HEK293T (cell line): ENCODE results near the gene GPR17.

Experiments
- CTCF ChIA-PET: fragments of 350-600 bp; formaldehyde crosslinking; extraction: SDS; loops from one replicate; lab custom pipeline; 2021; ENCODE audit warnings: antibody characterized with exemption, inconsistent platforms; lab: Yijun Ruan, JAX
- POLR2A ChIA-PET: fragments of 350-600 bp; formaldehyde crosslinking; extraction: SDS; loops from one replicate; lab custom pipeline; 2020; ENCODE audit warnings: antibody characterized with exemption, inconsistent platforms; lab: Yijun Ruan, JAX
- DNase-seq: peaks from one replicate; pipeline ENCODE4 v3.0.0; 2012; ENCODE audit warnings: mixed read lengths; ENCODE audit errors: extremely low spot score
- ARNT ChIP-seq: fragments of 450-650 bp; IDR thresholded peaks from 2 replicates; pipeline ENCODE4 v1.6.1; 2017; ENCODE audit warnings: mild to moderate bottlenecking
- BHLHE40 ChIP-seq: fragments of 450-650 bp; IDR thresholded peaks from 2 replicates; pipeline ENCODE4 v1.6.1; 2016; ENCODE audit warnings: mild to moderate bottlenecking, moderate library complexity, borderline replicate concordance
- CTBP1 ChIP-seq: fragments of 450-650 bp; IDR thresholded peaks from 2 replicates; pipeline ENCODE4 v1.6.1; 2016; ENCODE audit warnings: borderline replicate concordance
- ELF4 ChIP-seq: fragments of 450-650 bp; IDR thresholded peaks from 2 replicates; pipeline ENCODE4 v1.6.1; 2017; ENCODE audit warnings: antibody characterized with exemption
- FOXA1 ChIP-seq: fragments of 450-650 bp; IDR thresholded peaks from 2 replicates; pipeline ENCODE4 v1.6.1; 2016; ENCODE audit warnings: mild to moderate bottlenecking
- FOXK2 ChIP-seq: fragments of 450-650 bp; IDR thresholded peaks from 2 replicates; pipeline ENCODE4 v1.6.1; 2016; ENCODE audit warnings: mild to moderate bottlenecking
- FOXM1 ChIP-seq: fragments of 450-650 bp; IDR thresholded peaks from 2 replicates; pipeline ENCODE4 v1.6.1; 2017; ENCODE audit warnings: mild to moderate bottlenecking, borderline replicate concordance
- HDGF ChIP-seq: fragments of 450-650 bp; IDR thresholded peaks from 2 replicates; pipeline ENCODE4 v1.6.1; 2017; ENCODE audit warnings: antibody characterized with exemption, borderline replicate concordance
- L3MBTL2 ChIP-seq: fragments of 450-650 bp; conservative IDR thresholded peaks from 2 replicates; pipeline ENCODE4 v1.6.1; 2016; ENCODE audit warnings: mild to moderate bottlenecking
- LEF1 ChIP-seq: fragments of 450-650 bp; IDR thresholded peaks from 2 replicates; pipeline ENCODE4 v1.6.1; 2017; ENCODE audit warnings: mild to moderate bottlenecking, borderline replicate concordance
- NFRKB ChIP-seq: fragments of 450-650 bp; IDR thresholded peaks from 2 replicates; pipeline ENCODE4 v1.6.1; 2016; ENCODE audit warnings: mild to moderate bottlenecking, moderate library complexity
- SP1 ChIP-seq: fragments of 450-650 bp; IDR thresholded peaks from 2 replicates; pipeline ENCODE4 v1.6.1; 2017
- SUZ12 ChIP-seq: fragments of 450-650 bp; IDR thresholded peaks from 2 replicates; pipeline ENCODE4 v1.6.1; 2016; ENCODE audit warnings: mild to moderate bottlenecking
- TARDBP ChIP-seq: fragments of 450-650 bp; IDR thresholded peaks from 2 replicates; pipeline ENCODE4 v1.6.1; 2016
- ZNF384 ChIP-seq: fragments of 450-650 bp; IDR thresholded peaks from 2 replicates; pipeline ENCODE4 v1.6.1; 2016
- TF ChIP-seq, protein P1 (sequence below): fragments of 450-650 bp; IDR thresholded peaks from 2 replicates; pipeline ENCODE4 v1.6.1; 2016

Gene GPR17, protein sequence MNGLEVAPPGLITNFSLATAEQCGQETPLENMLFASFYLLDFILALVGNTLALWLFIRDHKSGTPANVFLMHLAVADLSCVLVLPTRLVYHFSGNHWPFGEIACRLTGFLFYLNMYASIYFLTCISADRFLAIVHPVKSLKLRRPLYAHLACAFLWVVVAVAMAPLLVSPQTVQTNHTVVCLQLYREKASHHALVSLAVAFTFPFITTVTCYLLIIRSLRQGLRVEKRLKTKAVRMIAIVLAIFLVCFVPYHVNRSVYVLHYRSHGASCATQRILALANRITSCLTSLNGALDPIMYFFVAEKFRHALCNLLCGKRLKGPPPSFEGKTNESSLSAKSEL

DNA sequence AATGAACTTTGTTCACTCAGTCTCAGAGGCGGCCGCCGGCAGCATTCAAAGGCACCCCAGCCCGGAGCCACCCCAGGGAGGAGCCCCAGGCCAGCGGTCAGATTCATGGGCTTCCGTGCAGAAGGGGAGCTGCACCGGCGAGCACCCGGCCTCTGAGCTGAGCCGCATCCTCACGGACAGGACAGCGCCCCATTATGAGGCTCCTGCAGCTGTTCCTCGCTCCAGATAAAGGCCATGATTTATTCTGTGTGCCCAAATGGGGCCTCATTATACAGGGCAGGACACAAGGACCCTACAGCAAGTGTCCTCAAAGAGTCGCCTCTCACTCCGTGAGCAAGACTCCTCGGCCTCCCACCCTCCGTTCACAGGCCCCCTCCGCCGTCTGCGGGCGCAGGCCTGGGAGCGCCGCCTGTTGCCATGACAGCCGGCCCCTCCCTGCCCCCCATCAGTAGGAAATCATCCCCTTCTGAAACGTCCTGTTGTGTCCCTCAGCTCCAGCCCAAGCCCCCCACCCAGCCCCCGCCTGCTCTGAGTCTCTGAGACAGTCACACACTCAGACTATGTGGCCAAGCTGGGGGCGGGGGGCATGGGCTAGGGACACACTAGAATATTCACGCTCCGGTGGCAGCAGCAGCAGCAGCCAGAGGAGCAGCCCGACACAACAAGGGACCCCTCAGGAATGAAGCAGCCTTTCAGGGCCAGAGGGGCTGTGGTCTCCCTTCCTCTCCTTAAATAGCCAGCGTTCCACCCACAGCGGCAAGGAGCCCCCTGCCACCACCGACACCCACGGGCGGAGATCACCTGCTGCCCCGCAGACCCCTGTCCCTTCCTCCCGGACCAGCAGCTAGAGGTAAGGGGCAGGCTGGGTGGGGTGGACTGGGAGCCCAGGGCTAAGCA is at the start of gene GPR17:
GPR17 (plus strand) TSS at position 759 of the 897 bp plus-strand sequence. CDS start 4,583 bp downstream, outside the sequence.
- TF ChIP-seq HDGF (no peak), FOXK2 (no peak), ZNF384 (no peak), LEF1 (no peak), ELF4 (no peak), FOXM1 (no peak), ARNT (no peak), NFRKB (no peak), SUZ12 (no peak), CTBP1 (no peak)
- TF ChIP-seq, protein P1, sequence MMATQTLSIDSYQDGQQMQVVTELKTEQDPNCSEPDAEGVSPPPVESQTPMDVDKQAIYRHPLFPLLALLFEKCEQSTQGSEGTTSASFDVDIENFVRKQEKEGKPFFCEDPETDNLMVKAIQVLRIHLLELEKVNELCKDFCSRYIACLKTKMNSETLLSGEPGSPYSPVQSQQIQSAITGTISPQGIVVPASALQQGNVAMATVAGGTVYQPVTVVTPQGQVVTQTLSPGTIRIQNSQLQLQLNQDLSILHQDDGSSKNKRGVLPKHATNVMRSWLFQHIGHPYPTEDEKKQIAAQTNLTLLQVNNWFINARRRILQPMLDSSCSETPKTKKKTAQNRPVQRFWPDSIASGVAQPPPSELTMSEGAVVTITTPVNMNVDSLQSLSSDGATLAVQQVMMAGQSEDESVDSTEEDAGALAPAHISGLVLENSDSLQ: no peak
- DNase-seq: no peak
- ChIA-PET POLR2A (no interaction called here), CTCF (no interaction called here)

- CTCF ChIA-PET: no interaction called here
- TF ChIP-seq SUZ12: no peak
- TF ChIP-seq ARNT: no peak
- TF ChIP-seq HDGF: no peak
- TF ChIP-seq FOXM1: no peak
- no peak for TF ChIP-seq CTBP1
- no peak for TF ChIP-seq ZNF384
- TF ChIP-seq, protein P1: no peak
- no peak for TF ChIP-seq FOXA1
- no peak for TF ChIP-seq SP1
- no peak for TF ChIP-seq BHLHE40
- TF ChIP-seq L3MBTL2: no peak
- no peak for TF ChIP-seq ELF4
- TF ChIP-seq FOXK2: no peak
- no peak for TF ChIP-seq LEF1
- no peak for TF ChIP-seq TARDBP
- POLR2A ChIA-PET: no interaction called here
- DNase-seq: no peak
Measured at GRCh38 chr2:127596311-127597045, 49.5 kb upstream of the GPR17 start.

DNA sequence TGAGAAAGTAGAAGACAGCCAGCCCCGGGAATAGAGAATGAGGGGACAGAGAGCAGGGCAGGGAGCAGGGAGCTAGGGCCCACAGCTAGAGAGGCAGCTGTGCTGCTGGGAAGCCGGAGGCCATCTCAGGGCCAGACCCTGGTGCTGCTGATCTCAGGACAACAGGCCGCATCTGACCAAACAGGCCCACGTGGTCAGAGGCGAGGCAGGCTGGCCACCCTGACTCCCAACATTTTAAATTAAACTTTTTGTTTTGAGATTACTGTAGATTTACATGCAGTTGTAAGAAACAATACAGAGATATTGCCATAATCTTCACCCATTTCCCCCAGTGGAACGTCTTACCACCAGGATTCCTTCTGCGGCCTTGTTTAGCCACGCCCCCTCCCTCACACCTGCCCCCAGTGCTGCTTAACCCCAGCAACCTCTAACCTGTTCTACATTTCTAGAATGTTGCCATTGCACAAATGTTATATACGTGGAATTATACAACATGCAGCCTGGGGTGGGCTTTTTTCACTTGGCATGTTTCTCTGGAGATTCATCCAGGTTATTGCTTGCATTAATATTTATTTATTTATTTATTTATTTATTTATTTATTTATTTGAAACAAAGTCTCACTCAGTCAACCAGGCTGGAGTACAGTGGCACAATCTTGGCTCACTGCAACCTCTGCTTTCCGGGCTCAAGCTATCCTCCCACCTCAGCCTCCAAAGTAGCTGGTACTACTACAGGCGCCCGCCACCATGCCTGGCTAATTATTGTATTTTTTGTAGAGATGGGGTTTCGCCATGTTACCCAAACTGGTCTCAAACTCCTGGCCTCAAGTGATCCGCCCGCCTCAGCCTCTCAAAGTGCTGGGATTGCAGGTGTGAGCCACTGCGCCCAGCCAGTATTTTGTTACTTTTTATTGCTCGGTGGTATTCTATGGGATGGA is 48.6 kb upstream of the GPR17 start:
- POLR2A ChIA-PET: no interaction called here
- TF ChIP-seq FOXM1: no peak
- no peak for TF ChIP-seq LEF1
- TF ChIP-seq, protein P1: no peak
- TF ChIP-seq L3MBTL2: no peak
- TF ChIP-seq NFRKB: no peak
- no peak for TF ChIP-seq SP1
- TF ChIP-seq SUZ12: no peak
- no peak for TF ChIP-seq CTBP1
- no peak for TF ChIP-seq BHLHE40
- TF ChIP-seq FOXK2: no peak
- CTCF ChIA-PET: no interaction called here
- DNase-seq: no peak

DNA sequence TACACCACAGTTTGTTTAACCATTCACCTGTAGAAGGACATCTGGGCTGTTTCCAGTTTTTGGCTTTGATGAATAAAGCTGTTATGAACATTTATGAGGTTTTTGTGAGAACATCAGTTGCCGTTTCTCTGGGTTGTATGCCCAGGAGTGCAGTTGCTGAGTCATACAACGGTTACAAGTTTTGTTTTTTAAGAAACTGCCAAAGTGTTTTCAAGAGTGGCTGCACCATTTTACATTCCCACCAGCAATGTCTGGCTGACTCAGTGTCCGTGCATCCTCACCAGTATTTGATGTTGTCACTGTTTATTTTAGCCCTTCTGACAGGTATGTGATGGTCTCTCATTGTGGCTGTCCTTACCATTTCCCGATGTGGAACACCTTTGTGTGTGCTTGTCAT is 48.0 kb upstream of the GPR17 start:
- TF ChIP-seq ZNF384: no peak
- DNase-seq: no peak
- ChIA-PET CTCF (no interaction called here), POLR2A (no interaction called here)

- no peak for DNase-seq
- CTCF ChIA-PET: no interaction called here
- TF ChIP-seq FOXK2 (no peak), LEF1 (no peak), BHLHE40 (no peak), SP1 (no peak), HDGF (no peak), FOXA1 (no peak), SUZ12 (no peak), ELF4 (no peak), CTBP1 (no peak), FOXM1 (no peak), NFRKB (no peak), L3MBTL2 (no peak), TARDBP (no peak)
- TF ChIP-seq, protein P1: no peak
- POLR2A ChIA-PET: no interaction called here
Measured at GRCh38 chr2:127598711-127599110, 47.2 kb upstream of the GPR17 start.
